Spleen (tissue), 7 donors: ENCODE data around the gene CLCF1.

ENCODE experiments used
- CTCF ChIP-seq, 11 experiments: fragments of 200-600 bp in 7 of 11; fragments of 450-650 bp in 4 of 11; sonication (generic) in 4 of 11; IDR thresholded peaks in 8 of 11; conservative IDR thresholded peaks in 3 of 11; 1 replicate in 7 of 11; 2 replicates in 4 of 11; pipeline versions ENCODE4 v1.4.0 to v1.8.0; 2016 to 2021; ENCODE audit warnings: antibody characterized with exemption in 11 of 11, inconsistent platforms in 4 of 11, mild to moderate bottlenecking in 1 of 11
- POLR2A ChIP-seq, 3 donors: fragments of 450-650 bp; IDR thresholded peaks; one replicate each; pipeline ENCODE4 v1.5.1; 2017; ENCODE audit warnings: antibody characterized with exemption in 3 of 3, mild to moderate bottlenecking in 1 of 3
- POLR2AphosphoS5 ChIP-seq, 3 donors: sonication (generic); formaldehyde crosslinking; IDR thresholded peaks; one replicate each; pipeline ENCODE4 v1.5.1; 2017; ENCODE audit warnings: antibody characterized with exemption in 3 of 3
- donor health status: DM: no; HTN: no; CAD: no; lungs with moderate emphysema.
- donor health status: DM: no; HTN: no; CAD: no.
- donor health status: DM: no; HTN: no; CAD: no.

- TF ChIP-seq CTCF (IDR thresholded peaks at IDR 0.05 in 8 of 11, conservative IDR thresholded peaks at IDR 0.05 in 3 of 11) (no peak), POLR2A (IDR thresholded peaks at IDR 0.05) (no peak), POLR2AphosphoS5 (IDR thresholded peaks at IDR 0.05) (no peak)
These were observed 2.9 kb downstream of the CLCF1 start for GRCh38 chr11:67370351-67371076.
